DND-41 (cell line): ENCODE results near the gene ARPC1A.

ENCODE experiments used
- ATAC-seq: fragments of 200-7000 bp; cut with Tn5 transposase; 3 replicates; pipeline ENCODE4 v1.9.1; 2021; ENCODE audit warnings: low read depth; ENCODE audit not compliant: insufficient read depth
- DNase-seq: peaks from one replicate; pipeline ENCODE4 v3.0.0-alpha.2; 2020
- H2AFZ ChIP-seq: 2 replicates; pipeline ENCODE4 v1.6.0; 2012; ENCODE audit warnings: low read depth, low read length
- H3K27ac ChIP-seq: 2 replicates; pipeline ENCODE4 v1.5.1; 2012; ENCODE audit warnings: low read length, inconsistent platforms
- H3K27me3 ChIP-seq: fragments of 200-600 bp; sonication (generic); 2 replicates; pipeline ENCODE4 v1.6.0; 2012; ENCODE audit warnings: low read length, mild to moderate bottlenecking, inconsistent platforms; ENCODE audit not compliant: insufficient read depth, poor library complexity
- H3K36me3 ChIP-seq: 2 replicates; pipeline ENCODE4 v1.5.1; 2012; ENCODE audit warnings: low read length, inconsistent platforms; ENCODE audit not compliant: insufficient read depth
- H3K4me1 ChIP-seq: 2 replicates; pipeline ENCODE4 v1.5.1; 2012; ENCODE audit warnings: mild to moderate bottlenecking, low read length; ENCODE audit not compliant: insufficient read depth
- H3K4me2 ChIP-seq: 2 replicates; pipeline ENCODE4 v1.6.0; 2012; ENCODE audit warnings: mild to moderate bottlenecking, moderate library complexity, low read length, inconsistent platforms; ENCODE audit not compliant: insufficient read depth
- H3K4me3 ChIP-seq, 2 experiments: fragments of 200-600 bp in 1 of 2; shearing (Covaris generic) in 1 of 2; 2 replicates each; pipeline ENCODE4 v1.5.1; 2012 to 2016; ENCODE audit warnings: inconsistent platforms in 2 of 2, low read length in 2 of 2, mild to moderate bottlenecking in 2 of 2, low read depth in 1 of 2, moderate library complexity in 1 of 2
- H3K79me2 ChIP-seq: 2 replicates; pipeline ENCODE4 v1.6.0; 2012; ENCODE audit warnings: low read length, inconsistent platforms; ENCODE audit not compliant: insufficient read depth
- H3K9ac ChIP-seq: 2 replicates; pipeline ENCODE4 v1.6.0; 2012; ENCODE audit warnings: low read depth, mild to moderate bottlenecking, inconsistent platforms, low read length, moderate library complexity
- H3K9me3 ChIP-seq: 2 replicates; pipeline ENCODE4 v1.5.1; 2012; ENCODE audit warnings: low read length, moderate library complexity, mild to moderate bottlenecking, inconsistent platforms; ENCODE audit not compliant: insufficient read depth, severe bottlenecking
- H4K20me1 ChIP-seq: 2 replicates; pipeline ENCODE4 v1.6.0; 2012; ENCODE audit warnings: low read length; ENCODE audit not compliant: insufficient read depth
- CTCF ChIP-seq: IDR thresholded peaks from 2 replicates; pipeline ENCODE4 v1.5.1; 2012; ENCODE audit warnings: borderline replicate concordance, low read length, moderate library complexity, mild to moderate bottlenecking; ENCODE audit not compliant: poor library complexity, severe bottlenecking; ENCODE audit errors: extremely low read depth
- EZH2 ChIP-seq: IDR thresholded peaks from 3 replicates; pipeline ENCODE4 v1.6.1; 2012; ENCODE audit warnings: borderline replicate concordance, low read depth, mild to moderate bottlenecking, moderate library complexity, low read length, inconsistent platforms; ENCODE audit not compliant: severe bottlenecking

Gene ARPC1A

GRCh38 chr7:99381664-99382075 is 56.0 kb downstream of the ARPC1A start:
- Histone ChIP-seq H3K4me3 (no peak overlapping the region), H2AFZ (no peak overlapping the region), H4K20me1 (peaks cover 38% of the 10 kb centered on the region), H3K79me2 (peaks cover 69% of the 10 kb centered on the region), H3K27me3 (no peaks in the 10 kb centered on the region), H3K9ac (peak overlapping the region; percentile 52; the same call in 1 of the 2 replicates), H3K36me3 (peaks cover 46% of the 10 kb centered on the region), H3K9me3 (no peaks in the 10 kb centered on the region), H3K4me2 (peak overlapping the region; percentile 56; the same call in 1 of the 2 replicates), H3K4me1 (peaks cover 29% of the 10 kb centered on the region), H3K27ac (peak overlapping the region; percentile 85)
- TF ChIP-seq CTCF (no peak), EZH2 (no peak)
- DNase-seq: no peak
- no peak for ATAC-seq

DNA sequence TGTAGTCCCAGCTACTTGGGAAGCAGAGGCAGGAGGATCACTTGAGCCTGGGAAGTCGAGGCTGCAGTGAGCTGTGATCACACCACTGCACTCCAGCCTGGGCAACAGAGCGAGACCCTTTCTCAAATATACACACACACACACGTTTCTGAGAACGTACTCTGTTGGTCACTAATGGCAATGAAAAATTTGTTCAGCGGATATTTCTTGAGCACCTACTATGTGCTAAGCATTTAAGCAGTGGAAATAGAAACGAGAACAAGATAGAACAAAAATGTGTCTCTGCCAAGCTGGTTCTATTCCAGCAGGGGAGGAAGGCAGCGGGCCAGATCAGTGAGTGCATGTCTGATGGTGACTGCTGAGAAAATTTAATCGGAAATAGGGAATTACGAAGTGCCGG is 57.5 kb downstream of the ARPC1A start:
- no peak overlapping the region for H3K4me2 ChIP-seq
- no peaks in the 10 kb centered on the region for H3K27me3 ChIP-seq
- no peak overlapping the region for H3K4me3 ChIP-seq
- H3K79me2 ChIP-seq: peaks cover 53% of the 10 kb centered on the region
- no peak overlapping the region for H2AFZ ChIP-seq
- H3K9me3 ChIP-seq: no peaks in the 10 kb centered on the region
- no peak for TF ChIP-seq CTCF
- no peak for TF ChIP-seq EZH2
- H3K4me1 ChIP-seq: peaks cover 29% of the 10 kb centered on the region
- no peak for DNase-seq
- no peak for ATAC-seq
- peaks cover 48% of the 10 kb centered on the region for H3K36me3 ChIP-seq
- no peak overlapping the region for H3K27ac ChIP-seq
- no peak overlapping the region for H3K9ac ChIP-seq
- peaks cover 49% of the 10 kb centered on the region for H4K20me1 ChIP-seq

GRCh38 chr7:99383791-99384370 is 58.2 kb downstream of the ARPC1A start:
- no peak overlapping the region for H3K4me3 ChIP-seq
- no peaks in the 10 kb centered on the region for H3K27me3 ChIP-seq
- no peak overlapping the region for H3K9ac ChIP-seq
- no peak overlapping the region for H3K27ac ChIP-seq
- no peak for DNase-seq
- H3K79me2 ChIP-seq: peaks cover 53% of the 10 kb centered on the region
- TF ChIP-seq EZH2 (no peak), CTCF (no peak)
- H3K9me3 ChIP-seq: no peaks in the 10 kb centered on the region
- no peak overlapping the region for H2AFZ ChIP-seq
- H4K20me1 ChIP-seq: peaks cover 51% of the 10 kb centered on the region
- H3K4me2 ChIP-seq: no peak overlapping the region
- no peak for ATAC-seq
- H3K4me1 ChIP-seq: peaks cover 29% of the 10 kb centered on the region
- peaks cover 52% of the 10 kb centered on the region for H3K36me3 ChIP-seq

GRCh38 chr7:99384523-99384922 is 58.8 kb downstream of the ARPC1A start:
- no peak overlapping the region for H2AFZ ChIP-seq
- peaks cover 47% of the 10 kb centered on the region for H3K79me2 ChIP-seq
- no peak overlapping the region for H3K4me3 ChIP-seq
- no peaks in the 10 kb centered on the region for H3K9me3 ChIP-seq
- TF ChIP-seq CTCF (no peak), EZH2 (no peak)
- H3K36me3 ChIP-seq: peaks cover 55% of the 10 kb centered on the region
- no peak overlapping the region for H3K9ac ChIP-seq
- ATAC-seq: no peak
- H3K27ac ChIP-seq: no peak overlapping the region
- no peak for DNase-seq
- no peak overlapping the region for H3K4me2 ChIP-seq
- peaks cover 49% of the 10 kb centered on the region for H4K20me1 ChIP-seq
- peaks cover 23% of the 10 kb centered on the region for H3K4me1 ChIP-seq
- H3K27me3 ChIP-seq: no peaks in the 10 kb centered on the region
